Hepatocyte (in vitro differentiated cells): ENCODE data around the gene CHST8.

Experiments
- CTCF ChIP-seq: fragments of 200-600 bp; sonication (generic); IDR thresholded peaks from 2 replicates; pipeline ENCODE4 v1.5.1; 2016; ENCODE audit warnings: antibody characterized with exemption, mild to moderate bottlenecking; ENCODE audit not compliant: poor library complexity
- EZH2 ChIP-seq: fragments of 200-600 bp; sonication (generic); IDR thresholded peaks from 2 replicates; pipeline ENCODE4 v1.6.1; 2016; ENCODE audit warnings: antibody characterized with exemption, mild to moderate bottlenecking, borderline replicate concordance

GRCh38 chr19:33590224-33590623 is 31.5 kb upstream of the CHST8 start:
- no peak for TF ChIP-seq CTCF
- no peak for TF ChIP-seq EZH2
